ENCODE measurements around the gene TCF3.

DNA sequence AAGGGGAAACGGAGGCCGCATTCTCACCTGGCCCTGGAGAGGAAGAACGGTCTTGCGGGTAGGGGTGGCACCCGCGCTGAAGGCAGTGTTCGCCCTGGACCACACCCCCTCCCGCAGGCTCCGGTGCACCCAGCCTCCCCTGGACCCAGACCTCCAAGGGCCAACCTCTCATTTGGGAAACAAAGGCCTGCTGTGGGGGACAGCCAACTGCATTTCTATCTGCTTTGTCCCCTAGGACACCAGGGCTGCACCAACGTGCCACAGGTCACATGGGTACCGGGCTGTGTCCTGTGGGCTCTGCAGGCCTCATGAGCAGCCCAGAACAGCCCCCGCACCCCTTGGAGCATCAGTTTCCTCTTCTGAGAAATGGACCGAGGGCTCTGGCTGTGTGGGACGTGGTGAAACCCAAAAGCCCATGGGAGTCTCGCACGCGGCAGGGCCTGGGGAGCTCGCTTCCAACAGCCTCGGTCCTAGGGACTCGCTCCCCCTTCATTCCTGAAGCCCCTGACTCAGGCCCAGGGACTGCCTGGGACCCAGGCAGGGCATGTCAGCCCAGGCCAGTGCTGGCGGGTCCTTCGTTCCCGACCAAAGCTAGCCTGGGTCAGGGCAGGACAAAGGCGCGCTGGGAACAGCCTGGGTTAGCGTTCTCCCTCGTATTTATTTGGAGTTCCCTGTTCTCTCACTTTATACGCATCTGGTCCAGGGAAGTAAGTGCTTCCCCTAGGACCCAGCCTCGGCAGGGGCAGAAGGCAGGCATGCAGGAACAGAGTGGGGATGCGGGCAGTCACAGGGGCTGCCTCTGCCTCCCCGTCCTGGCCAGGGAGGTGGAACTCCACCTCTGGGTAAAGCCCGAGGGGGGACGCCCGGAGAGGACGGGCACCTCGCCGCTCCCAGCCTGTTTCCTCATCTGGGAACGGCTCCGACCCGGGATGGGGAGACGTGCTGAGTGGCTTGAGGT is 4.6 kb downstream of the TCF3 start:
- TF ChIP-seq, protein P1, sequence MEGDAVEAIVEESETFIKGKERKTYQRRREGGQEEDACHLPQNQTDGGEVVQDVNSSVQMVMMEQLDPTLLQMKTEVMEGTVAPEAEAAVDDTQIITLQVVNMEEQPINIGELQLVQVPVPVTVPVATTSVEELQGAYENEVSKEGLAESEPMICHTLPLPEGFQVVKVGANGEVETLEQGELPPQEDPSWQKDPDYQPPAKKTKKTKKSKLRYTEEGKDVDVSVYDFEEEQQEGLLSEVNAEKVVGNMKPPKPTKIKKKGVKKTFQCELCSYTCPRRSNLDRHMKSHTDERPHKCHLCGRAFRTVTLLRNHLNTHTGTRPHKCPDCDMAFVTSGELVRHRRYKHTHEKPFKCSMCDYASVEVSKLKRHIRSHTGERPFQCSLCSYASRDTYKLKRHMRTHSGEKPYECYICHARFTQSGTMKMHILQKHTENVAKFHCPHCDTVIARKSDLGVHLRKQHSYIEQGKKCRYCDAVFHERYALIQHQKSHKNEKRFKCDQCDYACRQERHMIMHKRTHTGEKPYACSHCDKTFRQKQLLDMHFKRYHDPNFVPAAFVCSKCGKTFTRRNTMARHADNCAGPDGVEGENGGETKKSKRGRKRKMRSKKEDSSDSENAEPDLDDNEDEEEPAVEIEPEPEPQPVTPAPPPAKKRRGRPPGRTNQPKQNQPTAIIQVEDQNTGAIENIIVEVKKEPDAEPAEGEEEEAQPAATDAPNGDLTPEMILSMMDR (IDR thresholded peaks at IDR 0.05 in 2 of 3, conservative IDR thresholded peaks at IDR 0.05 in 1 of 3; ENCODE audit: control insufficient read depth in 2 of 3, extremely low read depth in 1 of 3, insufficient read depth in 1 of 3, low read depth in 3 of 3, low read length in 3 of 3) = no peak
- TF ChIP-seq POLR2AphosphoS5 (IDR thresholded peaks at IDR 0.05; ENCODE audit: low read length) (no peak), EP300 (IDR thresholded peaks at IDR 0.05; ENCODE audit: borderline replicate concordance in 1 of 2, control insufficient read depth in 1 of 2, low read depth in 2 of 2, low read length in 2 of 2) (no peak), EZH2 (IDR thresholded peaks at IDR 0.05; ENCODE audit: borderline replicate concordance, control insufficient read depth, low read depth, low read length) (no peak), CHD4 (IDR thresholded peaks at IDR 0.05) (no peak), MEF2A (IDR thresholded peaks at IDR 0.05; ENCODE audit: insufficient read depth, low read depth, low read length) (no peak), RAD51 (IDR thresholded peaks at IDR 0.05) (no peak), TCF3 (IDR thresholded peaks at IDR 0.05; ENCODE audit: borderline replicate concordance, insufficient read depth, low read depth, low read length) (no peak), HDAC2 (IDR thresholded peaks at IDR 0.05) (no peak)
- TF ChIP-seq, protein P2, sequence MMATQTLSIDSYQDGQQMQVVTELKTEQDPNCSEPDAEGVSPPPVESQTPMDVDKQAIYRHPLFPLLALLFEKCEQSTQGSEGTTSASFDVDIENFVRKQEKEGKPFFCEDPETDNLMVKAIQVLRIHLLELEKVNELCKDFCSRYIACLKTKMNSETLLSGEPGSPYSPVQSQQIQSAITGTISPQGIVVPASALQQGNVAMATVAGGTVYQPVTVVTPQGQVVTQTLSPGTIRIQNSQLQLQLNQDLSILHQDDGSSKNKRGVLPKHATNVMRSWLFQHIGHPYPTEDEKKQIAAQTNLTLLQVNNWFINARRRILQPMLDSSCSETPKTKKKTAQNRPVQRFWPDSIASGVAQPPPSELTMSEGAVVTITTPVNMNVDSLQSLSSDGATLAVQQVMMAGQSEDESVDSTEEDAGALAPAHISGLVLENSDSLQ (IDR thresholded peaks at IDR 0.05) = no peak

Data from GM12878 (cell line).